PC-9 (cell line): Measurements from ENCODE around the gene ZDHHC7. TPM values are rescaled to one million over a fixed set of nuclear protein-coding genes. Genes with fewer than 3 reads are reported as not detected.

Experiments used
- BruUV-seq: library from RNA; stranded (reverse); fragments of 400-500 nt; replicated peaks from 2 replicates; lab custom pipeline; 2021; lab: Mats Ljungman, UMichigan
- CTCF ChIA-PET: fragments of 300-600 bp; sonication (Branson Sonifier 250); formaldehyde crosslinking; loops from one replicate; lab custom pipeline; 2022; ENCODE audit warnings: antibody characterized with exemption; lab: Charles Lee
- POLR2A ChIA-PET: fragments of 300-600 bp; sonication (Branson Sonifier 250); formaldehyde crosslinking; loops from one replicate; lab custom pipeline; 2022; ENCODE audit warnings: antibody characterized with exemption; ENCODE audit not compliant: unreplicated experiment; lab: Charles Lee
- DNase-seq, 2 experiments: peaks; one replicate each; pipeline versions ENCODE4 v3.0.0 to v3.0.0-alpha.2; 2015 to 2022; ENCODE audit warnings: mixed read lengths in 1 of 2
- H2AFZ ChIP-seq: fragments of 200-600 bp; sonication (generic); 2 replicates; pipeline ENCODE4 v1.8.1; 2017; ENCODE audit warnings: antibody characterized with exemption
- H3F3A ChIP-seq: fragments of 200-600 bp; sonication (generic); 2 replicates; pipeline ENCODE4 v1.8.1; 2017; ENCODE audit warnings: antibody characterized with exemption, mild to moderate bottlenecking, low read depth; ENCODE audit not compliant: insufficient read depth
- H3K27ac ChIP-seq: fragments of 200-600 bp; sonication (generic); 2 replicates; pipeline ENCODE4 v1.6.1; 2016; ENCODE audit warnings: mixed run types
- H3K27me3 ChIP-seq: fragments of 200-600 bp; sonication (generic); 2 replicates; pipeline ENCODE4 v1.6.1; 2016; ENCODE audit warnings: low read depth, mixed run types; ENCODE audit not compliant: insufficient read depth
- H3K36me3 ChIP-seq: fragments of 200-600 bp; sonication (generic); 2 replicates; pipeline ENCODE4 v1.6.1; 2016; ENCODE audit warnings: low read depth, mixed run types
- H3K4me1 ChIP-seq: fragments of 200-600 bp; sonication (generic); replicated peaks from 2 replicates; pipeline ENCODE4 v1.6.1; 2016; ENCODE audit warnings: mixed run types; ENCODE audit not compliant: insufficient read depth
- H3K4me2 ChIP-seq: fragments of 200-600 bp; sonication (generic); 2 replicates; pipeline ENCODE4 v1.6.1; 2017; ENCODE audit warnings: mixed run types
- H3K4me3 ChIP-seq: fragments of 200-600 bp; sonication (generic); 2 replicates; pipeline ENCODE4 v1.6.1; 2016; ENCODE audit warnings: mixed run types
- H3K79me2 ChIP-seq: fragments of 200-600 bp; sonication (generic); 2 replicates; pipeline ENCODE4 v1.6.1; 2017; ENCODE audit warnings: low read depth, mixed run types
- H3K9me2 ChIP-seq: fragments of 200-600 bp; sonication (generic); 2 replicates; pipeline ENCODE4 v1.8.1; 2017; ENCODE audit warnings: mild to moderate bottlenecking; ENCODE audit not compliant: insufficient read depth
- H3K9me3 ChIP-seq: fragments of 200-600 bp; sonication (generic); 2 replicates; pipeline ENCODE4 v1.8.1; 2016; ENCODE audit warnings: low read depth; ENCODE audit not compliant: insufficient read depth
- H4K20me1 ChIP-seq: fragments of 200-600 bp; sonication (generic); 2 replicates; pipeline ENCODE4 v1.8.1; 2017; ENCODE audit not compliant: insufficient read depth
- CTCF ChIP-seq: fragments of 200-600 bp; sonication (generic); conservative IDR thresholded peaks from 2 replicates; pipeline ENCODE4 v1.6.1; 2017; ENCODE audit warnings: mixed run types, antibody characterized with exemption, mild to moderate bottlenecking, moderate library complexity
- EZH2 ChIP-seq: fragments of 200-600 bp; sonication (generic); IDR thresholded peaks from 2 replicates; pipeline ENCODE4 v1.8.0; 2017; ENCODE audit warnings: antibody characterized with exemption, low read depth
- intact Hi-C: fragments of 100-400 bp; cut with micrococcal nuclease; formaldehyde crosslinking; loops from one replicate; pipeline ENCODE4 v1.10.0; 2022; ENCODE audit not compliant: unreplicated experiment
- total RNA-seq: library from RNA; stranded (reverse); gene quantifications from 2 replicates; pipeline ENCODE4 v1.2.3, GENCODE V29; 2021

ZDHHC7 gene
- total RNA-seq, 1 experiment from 2014 or later = 79.3 TPM

DNA sequence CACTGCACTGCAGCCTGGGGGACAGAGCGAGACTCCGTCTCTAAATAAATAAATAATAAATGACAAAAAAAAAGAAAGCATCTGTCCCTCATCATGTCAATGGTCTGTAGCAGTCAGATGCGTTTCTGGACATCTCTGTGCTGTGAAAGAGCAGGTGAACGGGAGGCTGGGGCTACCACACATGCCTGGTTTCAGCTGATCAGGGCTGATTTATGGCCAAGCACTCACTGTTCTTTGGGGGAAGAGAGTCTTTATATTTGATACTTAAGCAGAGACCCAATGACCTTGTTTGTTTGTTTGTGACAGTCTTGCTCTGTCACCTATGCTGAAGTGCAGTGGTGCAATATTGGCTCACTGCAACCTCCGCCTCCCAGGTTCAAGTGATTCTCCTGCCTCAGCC is 33.7 kb upstream of the ZDHHC7 start:
- Histone ChIP-seq H3K27me3 (0 out of 2 replicates have a peak, but pooled peaks cover 3% of the 10 kb centered on the region), H3K4me1 (no peaks in the 10 kb centered on the region), H3K4me2 (no peak overlapping the region), H3K36me3 (no peaks in the 10 kb centered on the region), H3K9me3 (no peaks in the 10 kb centered on the region), H3K9me2 (no peaks in the 10 kb centered on the region), H3K4me3 (no peak overlapping the region), H4K20me1 (no peaks in the 10 kb centered on the region), H2AFZ (no peak overlapping the region), H3K27ac (no peak overlapping the region), H3K79me2 (no peaks in the 10 kb centered on the region), H3F3A (no peaks in the 10 kb centered on the region)
- no TSS peak for BruUV-seq
- intact Hi-C loops = no loop called here
- CTCF ChIA-PET = no interaction called here
- POLR2A ChIA-PET = no interaction called here
- TF ChIP-seq EZH2 (no peak), CTCF (no peak)
- no peak for DNase-seq

DNA sequence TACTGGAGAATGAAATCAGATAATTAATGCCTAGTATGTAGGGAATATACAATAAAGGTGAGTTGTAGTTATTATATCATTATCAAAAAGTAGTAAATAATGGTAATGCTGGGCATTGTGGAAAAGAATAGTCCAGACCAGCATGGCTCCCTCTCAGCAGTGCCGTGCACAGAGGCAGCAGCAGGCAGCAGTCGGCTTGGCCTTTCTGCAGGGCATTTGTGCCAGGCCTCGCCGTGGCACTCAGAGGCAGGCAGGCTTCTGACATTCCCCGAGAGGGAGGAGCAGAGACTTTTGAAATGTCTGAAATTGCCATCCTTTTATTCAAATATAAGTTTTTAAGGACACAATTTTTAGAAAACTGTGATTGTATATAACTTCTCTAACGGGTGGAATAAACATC is 31.3 kb upstream of the ZDHHC7 start:
- Histone ChIP-seq H3K4me1 (peaks cover 3% of the 10 kb centered on the region), H3K27me3 (0 out of 2 replicates have a peak, but pooled peaks cover 3% of the 10 kb centered on the region), H4K20me1 (no peaks in the 10 kb centered on the region), H3K9me2 (no peaks in the 10 kb centered on the region), H3K36me3 (no peaks in the 10 kb centered on the region), H3K27ac (no peak overlapping the region), H3K9me3 (no peaks in the 10 kb centered on the region), H3K79me2 (no peaks in the 10 kb centered on the region), H3F3A (peaks cover 4% of the 10 kb centered on the region), H3K4me3 (no peak overlapping the region), H2AFZ (no peak overlapping the region), H3K4me2 (no peak overlapping the region)
- BruUV-seq = no TSS peak
- CTCF ChIA-PET = interaction anchor here (0.6 kb wide), 1 partner anchor 337 kb away, joined by 5 read pairs; no protein-coding TSS in a partner anchor
- no peak for TF ChIP-seq EZH2
- TF ChIP-seq CTCF = no peak
- intact Hi-C loops = no loop called here
- POLR2A ChIA-PET = interaction anchor here (0.6 to 0.7 kb wide), 2 partner anchors 15 to 1131 kb away, joined by 3 to 4 read pairs; no protein-coding TSS in a partner anchor
- no peak for DNase-seq

DNA sequence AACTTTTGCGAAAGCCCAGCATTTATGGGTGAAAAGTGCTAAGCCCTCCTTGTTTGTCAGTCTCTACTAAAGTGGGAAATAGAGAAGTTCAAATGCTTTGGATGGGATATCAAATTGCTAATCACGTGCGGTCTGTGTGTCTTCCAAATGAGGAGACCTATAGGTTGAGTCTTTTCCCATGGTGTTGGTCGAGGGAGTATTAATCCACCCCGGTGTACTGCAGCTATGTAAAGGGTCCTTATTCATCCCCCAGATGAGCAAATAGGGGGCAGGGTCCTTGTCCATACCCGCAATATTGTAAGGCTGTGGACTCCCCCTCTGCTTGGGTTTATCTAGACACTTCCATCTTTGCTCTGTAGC is 30.8 kb upstream of the ZDHHC7 start:
- Histone ChIP-seq H3K4me1 (peaks cover 7% of the 10 kb centered on the region), H3K36me3 (no peaks in the 10 kb centered on the region), H3F3A (peaks cover 8% of the 10 kb centered on the region), H3K4me3 (no peak overlapping the region), H2AFZ (no peak overlapping the region), H3K9me2 (no peaks in the 10 kb centered on the region), H3K9me3 (no peaks in the 10 kb centered on the region), H3K4me2 (no peak overlapping the region), H4K20me1 (no peaks in the 10 kb centered on the region), H3K27ac (no peak overlapping the region), H3K79me2 (no peaks in the 10 kb centered on the region), H3K27me3 (0 out of 2 replicates have a peak, but pooled peaks cover 3% of the 10 kb centered on the region)
- DNase-seq = no peak
- intact Hi-C loops = no loop called here
- POLR2A ChIA-PET = interaction anchor here (0.6 kb wide), 1 partner anchor 15 kb away, joined by 3 read pairs; no protein-coding TSS in a partner anchor
- BruUV-seq = no TSS peak
- TF ChIP-seq EZH2 (no peak), CTCF (no peak)
- CTCF ChIA-PET = no interaction called here
